IMR-90 (cell line): Measurements from ENCODE around the gene NEFH. TPM values are rescaled to one million over a fixed set of nuclear protein-coding genes. Genes with fewer than 3 reads are reported as not detected.

ENCODE experiments used
- ATAC-seq: fragments of 200-7000 bp; cut with Tn5 transposase; 2 replicates; pipeline ENCODE4 v1.9.1; 2020; ENCODE audit warnings: low read depth, mild to moderate bottlenecking, moderate library complexity
- BruUV-seq: library from RNA; stranded (reverse); fragments of 400-500 nt; replicated peaks from 2 replicates; lab custom pipeline; 2021; lab: Mats Ljungman, UMichigan
- CTCF ChIA-PET: fragments of 300-600 bp; formaldehyde crosslinking; extraction: SDS; loops from one replicate; lab custom pipeline; 2021; ENCODE audit warnings: antibody characterized with exemption; lab: Yijun Ruan, JAX
- POLR2A ChIA-PET: fragments of 300-600 bp; sonication (Branson Sonifier 250); formaldehyde crosslinking; loops from one replicate; lab custom pipeline; 2022; ENCODE audit warnings: antibody characterized with exemption; ENCODE audit not compliant: unreplicated experiment; lab: Charles Lee
- DNase-seq: peaks from one replicate; pipeline ENCODE4 v3.0.0; 2013
- H2AFZ ChIP-seq: replicated peaks from 2 replicates; pipeline ENCODE3; 2013; ENCODE audit warnings: low read length, mild to moderate bottlenecking; ENCODE audit not compliant: poor library complexity
- H2AK5ac ChIP-seq: 2 replicates; pipeline ENCODE4 v1.6.1; 2013; ENCODE audit warnings: low read depth, low read length, inconsistent platforms
- H2AK9ac ChIP-seq: replicated peaks from 2 replicates; pipeline ENCODE3; 2013; ENCODE audit warnings: mild to moderate bottlenecking, low read depth, low read length, moderate library complexity; ENCODE audit not compliant: poor library complexity
- H2BK120ac ChIP-seq: 2 replicates; pipeline ENCODE4 v1.6.1; 2013; ENCODE audit warnings: low read depth, low read length, inconsistent platforms
- H2BK15ac ChIP-seq: 3 replicates; pipeline ENCODE4 v1.6.1; 2013; ENCODE audit warnings: low read depth, low read length, inconsistent platforms
- H2BK20ac ChIP-seq: 2 replicates; pipeline ENCODE4 v1.6.1; 2013; ENCODE audit warnings: low read depth, mild to moderate bottlenecking, inconsistent platforms, low read length, moderate library complexity
- H2BK5ac ChIP-seq: 2 replicates; pipeline ENCODE4 v1.6.1; 2013; ENCODE audit warnings: mild to moderate bottlenecking, low read depth, low read length, inconsistent platforms; ENCODE audit not compliant: poor library complexity, severe bottlenecking
- H3K14ac ChIP-seq: replicated peaks from 2 replicates; pipeline ENCODE4 v1.6.1; 2013; ENCODE audit warnings: low read depth, low read length, inconsistent platforms
- H3K18ac ChIP-seq: 2 replicates; pipeline ENCODE4 v1.6.1; 2013; ENCODE audit warnings: low read depth, low read length, control low read depth
- H3K23ac ChIP-seq: 2 replicates; pipeline ENCODE4 v1.6.1; 2013; ENCODE audit warnings: low read depth, low read length, inconsistent platforms
- H3K27ac ChIP-seq: 2 replicates; pipeline ENCODE4 v1.5.1; 2013; ENCODE audit warnings: mild to moderate bottlenecking, control low read depth, low read length; ENCODE audit not compliant: insufficient read depth
- H3K27me3 ChIP-seq: 2 replicates; pipeline ENCODE4 v1.6.1; 2013; ENCODE audit warnings: low read length; ENCODE audit not compliant: control insufficient read depth, insufficient read depth
- H3K36me3 ChIP-seq: 2 replicates; pipeline ENCODE4 v1.6.1; 2013; ENCODE audit warnings: low read length, mixed read lengths; ENCODE audit not compliant: control insufficient read depth, insufficient read depth
- H3K4ac ChIP-seq: 2 replicates; pipeline ENCODE4 v1.6.1; 2013; ENCODE audit warnings: low read depth, low read length, inconsistent platforms
- H3K4me1 ChIP-seq: 2 replicates; pipeline ENCODE4 v1.6.1; 2013; ENCODE audit warnings: low read length, mixed read lengths; ENCODE audit not compliant: control insufficient read depth, insufficient read depth
- H3K4me2 ChIP-seq: 2 replicates; pipeline ENCODE4 v1.6.1; 2013; ENCODE audit warnings: low read depth, mild to moderate bottlenecking, control low read depth, low read length, moderate library complexity
- H3K4me3 ChIP-seq: 2 replicates; pipeline ENCODE4 v1.5.1; 2013; ENCODE audit warnings: low read depth, mild to moderate bottlenecking, control low read depth, low read length, moderate library complexity; ENCODE audit not compliant: insufficient read depth
- H3K56ac ChIP-seq: 2 replicates; pipeline ENCODE4 v1.6.1; 2013; ENCODE audit warnings: low read length, inconsistent platforms; ENCODE audit not compliant: insufficient read depth; ENCODE audit errors: extremely low read depth
- H3K79me1 ChIP-seq, 2 experiments: 2 replicates each; pipeline ENCODE4 v1.6.1; 2013; ENCODE audit warnings: low read length in 2 of 2, inconsistent platforms in 1 of 2, low read depth in 1 of 2
- H3K9ac ChIP-seq: 2 replicates; pipeline ENCODE4 v1.6.1; 2013; ENCODE audit warnings: low read depth, low read length, control low read depth
- H3K9me1 ChIP-seq: 2 replicates; pipeline ENCODE4 v1.6.1; 2013; ENCODE audit warnings: low read length, inconsistent platforms; ENCODE audit not compliant: insufficient read depth
- H3K9me3 ChIP-seq: 2 replicates; pipeline ENCODE4 v1.6.1; 2013; ENCODE audit warnings: low read length; ENCODE audit not compliant: control insufficient read depth, insufficient read depth
- H4K20me1 ChIP-seq: 2 replicates; pipeline ENCODE4 v1.6.1; 2013; ENCODE audit warnings: low read length, inconsistent platforms; ENCODE audit not compliant: insufficient read depth
- H4K5ac ChIP-seq: 2 replicates; pipeline ENCODE4 v1.6.1; 2013; ENCODE audit warnings: mild to moderate bottlenecking, low read depth, low read length, control low read depth
- H4K8ac ChIP-seq, 2 experiments: 2 replicates each; pipeline ENCODE4 v1.6.1; 2013; ENCODE audit warnings: low read depth in 2 of 2, low read length in 2 of 2, control low read depth in 1 of 2, inconsistent platforms in 1 of 2
- H4K91ac ChIP-seq: 2 replicates; pipeline ENCODE4 v1.6.1; 2013; ENCODE audit warnings: low read depth, low read length, inconsistent platforms; ENCODE audit not compliant: insufficient read depth
- BHLHE40 ChIP-seq: fragments of 150-350 bp; IDR thresholded peaks from 2 replicates; pipeline ENCODE4 v1.6.1; 2016; ENCODE audit warnings: mild to moderate bottlenecking, low read depth, low read length
- CHD1 ChIP-seq: IDR thresholded peaks from 2 replicates; pipeline ENCODE4 v1.6.1; 2012; ENCODE audit warnings: low read depth, low read length, improper control_type of control experiment
- FOS ChIP-seq: fragments of 150-350 bp; IDR thresholded peaks from 2 replicates; pipeline ENCODE4 v1.6.1; 2016; ENCODE audit warnings: low read depth, low read length
- MAFK ChIP-seq: IDR thresholded peaks from 2 replicates; pipeline ENCODE4 v1.6.1; 2012; ENCODE audit warnings: low read depth, low read length, improper control_type of control experiment
- MAZ ChIP-seq: IDR thresholded peaks from 2 replicates; pipeline ENCODE4 v1.6.1; 2012; ENCODE audit warnings: low read depth, mild to moderate bottlenecking, low read length, improper control_type of control experiment, moderate library complexity, borderline replicate concordance
- MXI1 ChIP-seq: IDR thresholded peaks from 2 replicates; pipeline ENCODE4 v1.6.1; 2012; ENCODE audit warnings: low read depth, mild to moderate bottlenecking, low read length, moderate library complexity, borderline replicate concordance
- NFE2L2 ChIP-seq: fragments of 150-350 bp; IDR thresholded peaks from 2 replicates; pipeline ENCODE4 v1.6.1; 2016; ENCODE audit warnings: low read depth, mild to moderate bottlenecking, low read length
- POLR2A ChIP-seq: IDR thresholded peaks from 2 replicates; pipeline ENCODE4 v1.6.1; 2012; ENCODE audit warnings: mild to moderate bottlenecking, low read depth, low read length
- RAD21 ChIP-seq: IDR thresholded peaks from 2 replicates; pipeline ENCODE4 v1.6.1; 2012; ENCODE audit warnings: low read length, improper control_type of control experiment
- RCOR1 ChIP-seq: IDR thresholded peaks from 2 replicates; pipeline ENCODE4 v1.6.1; 2012; ENCODE audit warnings: mild to moderate bottlenecking, low read length, improper control_type of control experiment; ENCODE audit not compliant: insufficient replicate concordance
- RFX5 ChIP-seq: IDR thresholded peaks from 2 replicates; pipeline ENCODE4 v1.8.0; 2012; ENCODE audit warnings: low read depth, mild to moderate bottlenecking, low read length, moderate library complexity
- SMC3 ChIP-seq: fragments of 150-350 bp; IDR thresholded peaks from 2 replicates; pipeline ENCODE4 v1.6.1; 2016; ENCODE audit warnings: low read depth, mild to moderate bottlenecking, antibody characterized with exemption, low read length, moderate library complexity
- USF2 ChIP-seq: fragments of 150-350 bp; IDR thresholded peaks from 2 replicates; pipeline ENCODE4 v1.6.1; 2017; ENCODE audit warnings: mild to moderate bottlenecking, antibody characterized with exemption, low read length, low read depth
- WGBS, 2 experiments: methylation state at CpG; one replicate each; pipeline versions ENCODE4 v1.1.5 to v1.1.7; 2013; ENCODE audit warnings: missing lambda C conversion rate in 2 of 2; ENCODE audit not compliant: insufficient read length in 1 of 2; ENCODE audit errors: extremely low coverage in 2 of 2; 5-methylcytosine and 5-hydroxymethylcytosine counted together
- dilution Hi-C: fragments of 300-500 bp; cut with HindIII; formaldehyde crosslinking; loops from one replicate; pipeline ENCODE4 v1.14.3; 2018; ENCODE audit warnings: low sequenced_read_pairs; ENCODE audit not compliant: unreplicated experiment
- in situ Hi-C: fragments of 300-500 bp; cut with MboI; formaldehyde crosslinking; loops from 3 replicates; pipeline ENCODE4 v1.14.3; 2019; ENCODE audit warnings: low sequenced_read_pairs, inconsistent platforms, mixed read lengths
- intact Hi-C: fragments of 100-400 bp; cut with micrococcal nuclease; formaldehyde crosslinking; loops from 2 replicates; pipeline ENCODE4 v1.10.0; 2022
- polyA plus RNA-seq, 3 experiments: library from polyadenylated mRNA; depleted of rRNA; stranded (reverse); fragments of >200 nt; gene quantifications; 2 replicates each; pipeline ENCODE4 v1.2.3, GENCODE V29; 2012; ENCODE audit warnings: low replicate concordance in 1 of 3
- total RNA-seq: library from RNA; depleted of rRNA; stranded (reverse); fragments of >200 nt; gene quantifications from 2 replicates; pipeline ENCODE4 v1.2.3, GENCODE V29; 2012

NEFH gene
- total and polyA plus RNA-seq, 2 of the 4 experiments (the other 2 are of a cell fraction), result 1.3 to 2.9 TPM

GRCh38 chr22:29450222-29450621, 29.8 kb upstream of the NEFH start:
- no TSS peak for BruUV-seq
- H2AFZ ChIP-seq, result no peak overlapping the region
- H3K36me3 ChIP-seq, result no peaks in the 10 kb centered on the region
- H3K4me3 ChIP-seq, result no peak overlapping the region
- no peak overlapping the region for H4K8ac ChIP-seq
- WGBS, 2 experiments, result 84% methylated on average over 5 of the region's 8 CpGs; no CpG with 5 or more reads in 1 of the 2 experiments
- H3K9me1 ChIP-seq, result no peaks in the 10 kb centered on the region
- H2BK120ac ChIP-seq, result no peak overlapping the region
- CTCF ChIA-PET, result no interaction called here
- H3K9me3 ChIP-seq, result no peaks in the 10 kb centered on the region
- no peak overlapping the region for H3K18ac ChIP-seq
- no peak overlapping the region for H2AK5ac ChIP-seq
- H3K4ac ChIP-seq, result no peak overlapping the region
- intact Hi-C loops, result no loop called here
- dilution Hi-C loops, result no loop called here
- no peak overlapping the region for H2BK15ac ChIP-seq
- H2BK20ac ChIP-seq, result no peak overlapping the region
- no peak for ATAC-seq
- no peak overlapping the region for H2BK5ac ChIP-seq
- no peak overlapping the region for H3K14ac ChIP-seq
- H4K20me1 ChIP-seq, result no peaks in the 10 kb centered on the region
- POLR2A ChIA-PET, result no interaction called here
- no peak overlapping the region for H3K56ac ChIP-seq
- no peak for DNase-seq
- no peak overlapping the region for H3K27ac ChIP-seq
- TF ChIP-seq SMC3 (no peak), FOS (no peak), MXI1 (no peak), RAD21 (no peak), USF2 (no peak), MAFK (no peak), NFE2L2 (no peak), RFX5 (no peak), POLR2A (no peak), BHLHE40 (no peak), RCOR1 (no peak), MAZ (no peak), CHD1 (no peak)
- H3K9ac ChIP-seq, result no peak overlapping the region
- no peaks in the 10 kb centered on the region for H3K79me1 ChIP-seq
- peaks cover 16% of the 10 kb centered on the region for H3K27me3 ChIP-seq
- H3K23ac ChIP-seq, result no peak overlapping the region
- in situ Hi-C loops, result no loop called here
- no peak overlapping the region for H2AK9ac ChIP-seq
- H4K91ac ChIP-seq, result no peak overlapping the region
- no peak overlapping the region for H3K4me2 ChIP-seq
- no peak overlapping the region for H4K5ac ChIP-seq
- no peaks in the 10 kb centered on the region for H3K4me1 ChIP-seq
